Mucosa of stomach (tissue), 1 donor: ENCODE measurements around the gene CCSER1.
"Not testable (repeated sequence)": the region's sequence is repeated elsewhere in the genome, so short reads cannot be mapped to it uniquely, and the experiment has no call there.

Experiments
- H3K27me3 ChIP-seq: one replicate; pipeline ENCODE4 v1.7.0; 2013; ENCODE audit warnings: mild to moderate bottlenecking, low read length; ENCODE audit not compliant: control insufficient read depth, insufficient read depth
- H3K36me3 ChIP-seq: one replicate; pipeline ENCODE4 v1.7.0; 2013; ENCODE audit warnings: low read length; ENCODE audit not compliant: control insufficient read depth, insufficient read depth
- H3K4me1 ChIP-seq: one replicate; pipeline ENCODE4 v1.7.0; 2013; ENCODE audit warnings: mild to moderate bottlenecking, low read length; ENCODE audit not compliant: control insufficient read depth, insufficient read depth
- H3K4me3 ChIP-seq: one replicate; pipeline ENCODE4 v1.7.0; 2013; ENCODE audit warnings: low read length
- H3K9ac ChIP-seq: one replicate; pipeline ENCODE4 v1.7.0; 2013; ENCODE audit warnings: mild to moderate bottlenecking, low read length, moderate library complexity
- H3K9me3 ChIP-seq: one replicate; pipeline ENCODE4 v1.7.0; 2013; ENCODE audit warnings: mild to moderate bottlenecking, low read length, moderate library complexity; ENCODE audit not compliant: control insufficient read depth
- donor health status: Pancreatic carcinoma.

Gene CCSER1

DNA sequence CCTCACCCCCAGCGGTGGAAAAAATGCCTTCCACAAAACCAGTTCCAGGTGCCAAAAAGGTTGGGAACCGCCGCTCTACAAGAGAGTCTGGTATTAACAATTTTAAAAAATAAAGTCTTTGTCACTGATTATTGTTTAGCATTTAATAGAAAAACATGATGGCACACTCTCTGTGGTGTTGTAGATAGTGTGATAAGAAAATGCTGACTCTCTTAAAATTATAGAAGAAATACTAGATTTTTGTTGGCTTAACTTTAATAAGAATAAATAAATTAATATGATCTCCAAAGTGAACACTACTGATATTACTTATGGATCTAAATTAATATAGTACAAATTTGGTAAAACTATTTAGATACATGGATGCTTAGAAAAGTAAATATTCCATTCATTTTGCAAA lies 943.5 kb downstream of the CCSER1 start:
- H3K9ac ChIP-seq: no peak overlapping the region
- no peaks in the 10 kb centered on the region for H3K36me3 ChIP-seq
- no peak overlapping the region for H3K4me3 ChIP-seq
- no peaks in the 10 kb centered on the region for H3K4me1 ChIP-seq
- no peaks in the 10 kb centered on the region for H3K9me3 ChIP-seq
- no peaks in the 10 kb centered on the region for H3K27me3 ChIP-seq

DNA sequence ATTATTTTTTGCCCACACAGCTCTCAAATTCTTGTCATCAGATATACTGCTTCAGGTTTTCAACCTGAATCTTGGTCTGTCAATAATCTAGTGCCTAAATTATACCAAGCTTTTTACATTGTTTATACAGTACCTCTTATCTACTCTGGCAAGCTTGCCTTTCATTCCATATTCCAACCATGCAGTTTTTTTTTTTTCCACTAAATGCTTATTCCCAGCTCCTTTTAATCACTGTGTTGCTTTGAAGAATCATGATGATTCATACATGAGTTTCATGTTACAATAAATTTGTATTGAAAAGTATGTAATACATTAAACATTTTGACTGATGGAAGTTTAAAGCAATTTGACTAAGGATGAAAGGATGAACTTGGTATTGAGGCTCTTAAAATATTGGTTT lies 949.0 kb downstream of the CCSER1 start:
- Histone ChIP-seq H3K9me3 (no peaks in the 10 kb centered on the region), H3K27me3 (no peaks in the 10 kb centered on the region), H3K4me3 (no peak overlapping the region), H3K9ac (no peak overlapping the region), H3K4me1 (no peaks in the 10 kb centered on the region), H3K36me3 (no peaks in the 10 kb centered on the region)

DNA sequence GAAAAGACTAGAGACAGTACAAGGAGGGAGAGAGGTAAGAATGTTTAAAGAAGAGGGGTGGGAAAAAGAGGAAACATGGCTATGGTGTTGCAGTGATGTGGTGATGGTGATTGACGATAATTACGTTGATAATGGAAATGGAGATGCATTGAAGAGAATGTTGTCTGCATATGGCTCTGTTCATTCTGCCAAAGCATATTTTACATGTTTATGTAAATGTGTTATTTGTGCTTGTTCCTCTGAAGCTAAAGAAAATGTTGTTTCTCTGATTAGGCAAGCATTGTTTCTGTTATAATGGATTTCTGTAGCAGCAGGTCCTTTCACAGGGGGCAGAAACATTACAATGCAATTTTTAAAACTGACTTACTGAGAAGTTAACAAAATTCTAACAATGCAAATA lies 958.8 kb downstream of the CCSER1 start:
- Histone ChIP-seq H3K4me3 (no peak overlapping the region), H3K9ac (no peak overlapping the region), H3K36me3 (no peaks in the 10 kb centered on the region), H3K27me3 (no peaks in the 10 kb centered on the region), H3K9me3 (no peaks in the 10 kb centered on the region), H3K4me1 (no peaks in the 10 kb centered on the region)

DNA sequence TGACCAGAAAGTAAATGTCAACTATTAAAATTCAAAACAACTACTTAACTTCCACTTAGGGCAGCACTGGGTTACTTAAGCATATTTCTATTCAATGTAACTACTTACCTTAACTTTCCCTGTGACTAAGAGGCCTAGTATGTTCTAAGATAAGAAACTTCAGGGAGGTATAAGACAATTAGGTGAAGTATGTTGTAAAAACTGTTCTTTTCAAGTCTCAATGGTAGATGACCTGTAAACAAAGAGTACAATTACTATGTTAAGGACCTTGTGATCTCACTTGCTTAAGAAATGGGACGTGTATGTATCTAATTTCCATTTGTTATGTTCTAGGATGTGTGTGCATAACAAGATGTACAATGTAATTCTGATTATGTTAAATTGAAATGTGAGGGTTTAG lies 960.5 kb downstream of the CCSER1 start:
- H3K9me3 ChIP-seq: no peaks in the 10 kb centered on the region
- H3K36me3 ChIP-seq: no peaks in the 10 kb centered on the region
- no peak overlapping the region for H3K9ac ChIP-seq
- no peak overlapping the region for H3K4me3 ChIP-seq
- H3K27me3 ChIP-seq: no peaks in the 10 kb centered on the region
- no peaks in the 10 kb centered on the region for H3K4me1 ChIP-seq

DNA sequence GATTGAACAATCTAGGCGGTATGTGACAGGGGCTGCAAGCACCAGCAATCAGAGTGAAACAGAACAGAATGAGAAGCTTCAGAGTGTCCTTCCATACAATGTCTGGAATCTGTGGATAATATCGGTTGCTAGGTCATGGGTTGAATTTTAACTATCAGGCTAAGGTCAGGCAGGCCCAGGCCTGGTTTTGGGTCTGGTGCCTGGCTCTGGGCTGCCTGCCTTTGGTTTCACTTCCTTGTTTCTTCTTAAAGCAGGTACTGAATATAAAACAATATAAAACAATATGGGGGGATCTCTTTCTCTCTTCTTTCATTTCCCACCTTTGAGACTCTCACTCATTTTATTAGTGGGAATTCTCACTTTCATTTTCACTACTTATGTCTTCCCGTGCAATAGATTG lies 962.0 kb downstream of the CCSER1 start:
- Histone ChIP-seq H3K36me3 (no peaks in the 10 kb centered on the region), H3K27me3 (no peaks in the 10 kb centered on the region), H3K9me3 (no peaks in the 10 kb centered on the region), H3K4me3 (no peak overlapping the region), H3K4me1 (no peaks in the 10 kb centered on the region), H3K9ac (no peak overlapping the region)

DNA sequence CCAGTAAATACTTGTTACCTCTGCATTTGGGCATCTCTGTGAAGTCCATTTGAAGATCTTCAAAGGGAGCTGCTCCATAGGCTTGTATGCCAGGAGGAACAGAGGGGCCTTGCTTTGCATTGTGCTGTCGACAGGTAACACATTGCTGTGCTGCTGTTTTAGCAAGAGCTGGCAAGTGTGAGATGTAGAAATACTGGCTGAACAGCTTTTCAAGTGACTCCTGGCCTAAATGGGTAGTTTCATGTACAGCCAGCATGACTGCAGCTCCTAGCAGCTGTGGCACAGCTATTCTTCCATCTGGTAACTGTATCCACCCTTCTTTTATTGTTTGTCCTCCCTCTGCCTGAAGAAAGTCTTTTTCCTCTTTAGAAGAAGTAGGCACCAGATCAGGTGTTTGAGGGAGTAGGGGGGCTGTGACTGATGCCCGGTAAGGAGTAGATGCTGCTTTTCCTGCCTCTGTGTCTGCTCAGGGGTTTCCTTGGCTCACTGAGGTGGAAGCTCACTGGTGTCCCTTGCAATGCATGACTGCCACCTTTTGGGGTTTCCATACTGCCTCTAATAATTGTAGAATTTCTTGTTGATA lies 965.3 kb downstream of the CCSER1 start:
- H3K4me1 ChIP-seq: no peaks in the 10 kb centered on the region
- no peak overlapping the region for H3K4me3 ChIP-seq
- H3K9me3 ChIP-seq: no peaks in the 10 kb centered on the region
- H3K27me3 ChIP-seq: no peaks in the 10 kb centered on the region
- no peaks in the 10 kb centered on the region for H3K36me3 ChIP-seq
- no peak overlapping the region for H3K9ac ChIP-seq

DNA sequence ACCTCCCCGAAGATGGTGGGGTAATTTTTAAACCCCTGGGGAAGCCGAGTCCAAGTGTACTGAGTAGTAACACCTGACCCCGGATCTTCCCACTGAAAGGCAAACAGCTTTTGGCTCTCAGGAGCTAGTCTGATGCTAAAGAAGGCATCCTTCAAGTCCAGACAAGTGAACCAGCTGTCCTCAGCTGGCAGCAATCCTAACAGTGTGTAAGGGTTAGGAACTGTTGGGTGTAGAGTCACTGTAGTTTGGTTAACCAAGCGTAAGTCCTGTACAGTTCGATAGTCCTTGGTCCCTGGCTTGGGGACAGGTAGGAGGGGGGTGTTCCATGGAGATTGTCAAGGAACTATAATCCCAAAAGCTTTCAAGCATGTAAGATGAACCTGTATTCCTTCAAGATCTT lies 967.0 kb downstream of the CCSER1 start:
- H3K36me3 ChIP-seq, H3K4me3 ChIP-seq, H3K27me3 ChIP-seq, H3K9ac ChIP-seq, H3K4me1 ChIP-seq, H3K9me3 ChIP-seq: not testable (repeated sequence)

DNA sequence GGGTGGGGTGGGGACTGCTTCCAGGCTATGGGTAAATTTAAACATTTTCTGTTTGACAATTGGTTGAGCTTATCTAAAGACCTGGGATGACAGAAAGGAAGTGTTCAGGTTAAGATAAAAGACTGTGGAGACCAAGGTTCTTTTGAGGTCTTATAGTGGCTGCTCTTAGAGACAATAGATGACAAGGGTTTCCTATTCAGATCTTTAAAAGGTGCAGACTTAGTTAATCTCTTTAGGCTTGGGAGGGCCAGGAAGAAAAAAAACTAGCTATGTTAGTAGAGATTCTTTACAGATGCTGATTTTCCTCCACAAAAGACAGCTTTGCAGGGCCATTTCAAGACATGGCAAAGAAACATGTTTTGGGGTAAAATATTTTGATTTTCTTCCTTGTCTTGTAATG lies 972.5 kb downstream of the CCSER1 start:
- no peaks in the 10 kb centered on the region for H3K4me1 ChIP-seq
- no peak overlapping the region for H3K4me3 ChIP-seq
- H3K9ac ChIP-seq: no peak overlapping the region
- H3K9me3 ChIP-seq: no peaks in the 10 kb centered on the region
- H3K27me3 ChIP-seq: no peaks in the 10 kb centered on the region
- no peaks in the 10 kb centered on the region for H3K36me3 ChIP-seq

DNA sequence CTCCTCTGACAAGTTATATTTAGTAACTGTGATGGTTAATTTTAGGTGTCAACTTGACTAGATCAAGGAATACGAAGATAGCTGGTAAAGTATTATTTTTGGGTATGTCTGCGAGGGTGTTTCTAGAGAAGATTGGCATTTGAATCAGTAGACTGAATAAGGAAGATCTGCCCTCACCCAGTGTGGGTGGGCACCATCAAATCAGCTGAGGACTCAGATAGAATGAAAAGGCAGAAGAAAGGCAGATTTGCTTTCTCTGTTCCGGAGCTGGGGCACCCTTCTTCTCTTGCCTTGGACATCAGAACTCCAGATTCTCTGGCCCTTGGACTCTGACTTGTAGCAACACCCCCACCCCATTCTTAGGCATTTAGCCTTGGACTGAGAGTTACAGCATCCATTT lies 981.6 kb downstream of the CCSER1 start:
- Histone ChIP-seq H3K9me3 (no peaks in the 10 kb centered on the region), H3K4me3 (no peak overlapping the region), H3K27me3 (no peaks in the 10 kb centered on the region), H3K4me1 (no peaks in the 10 kb centered on the region), H3K9ac (no peak overlapping the region), H3K36me3 (no peaks in the 10 kb centered on the region)

DNA sequence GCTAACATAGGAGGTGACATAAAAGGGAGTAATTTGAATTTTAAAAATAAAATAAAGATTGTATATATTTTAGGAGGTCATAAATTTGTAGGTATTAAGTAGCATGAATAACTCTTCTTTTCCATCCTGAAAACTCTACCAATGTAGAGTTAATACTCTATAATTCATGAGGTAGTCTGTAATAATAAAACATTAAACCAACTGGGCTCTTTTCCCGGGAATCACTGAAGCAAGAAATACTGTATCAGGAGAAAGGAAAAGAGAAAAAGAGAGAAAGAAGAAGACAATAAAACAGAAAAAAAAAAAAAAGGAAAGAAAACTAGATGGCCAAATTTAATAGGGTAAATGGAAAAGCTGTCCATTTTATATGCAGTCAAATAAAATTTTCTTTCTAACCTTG lies 984.4 kb downstream of the CCSER1 start:
- H3K27me3 ChIP-seq: no peaks in the 10 kb centered on the region
- H3K4me1 ChIP-seq: no peaks in the 10 kb centered on the region
- H3K9me3 ChIP-seq: no peaks in the 10 kb centered on the region
- H3K36me3 ChIP-seq: no peaks in the 10 kb centered on the region
- H3K9ac ChIP-seq: no peak overlapping the region
- no peak overlapping the region for H3K4me3 ChIP-seq

DNA sequence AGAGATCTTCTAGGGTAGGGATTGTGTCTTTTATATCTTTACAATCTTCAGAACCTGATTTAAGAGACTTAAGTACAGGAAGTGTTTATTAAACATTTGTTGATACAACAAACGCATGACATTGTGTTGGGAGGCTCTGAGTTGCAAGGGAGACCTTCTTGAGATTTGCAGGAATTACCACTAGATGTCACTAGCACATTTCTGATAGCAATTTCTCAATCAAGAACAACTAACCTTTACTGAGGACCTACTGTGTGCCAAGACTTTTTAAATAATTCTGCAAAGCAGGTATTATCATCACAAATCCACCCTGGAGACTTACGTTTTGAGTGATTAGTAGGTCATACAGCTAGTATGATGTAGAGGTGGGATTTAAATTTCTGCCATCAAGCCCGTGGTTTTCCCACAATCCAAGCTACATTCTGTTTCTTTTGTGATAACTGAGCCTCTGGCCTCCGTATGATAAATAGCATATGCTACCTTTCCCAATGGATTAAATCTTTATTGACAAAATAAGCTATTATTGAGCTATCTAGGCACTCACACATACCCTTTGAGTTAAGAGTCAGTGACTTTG lies 986.0 kb downstream of the CCSER1 start:
- Histone ChIP-seq H3K9me3 (no peaks in the 10 kb centered on the region), H3K4me1 (no peaks in the 10 kb centered on the region), H3K27me3 (no peaks in the 10 kb centered on the region), H3K36me3 (no peaks in the 10 kb centered on the region), H3K4me3 (no peak overlapping the region), H3K9ac (no peak overlapping the region)

DNA sequence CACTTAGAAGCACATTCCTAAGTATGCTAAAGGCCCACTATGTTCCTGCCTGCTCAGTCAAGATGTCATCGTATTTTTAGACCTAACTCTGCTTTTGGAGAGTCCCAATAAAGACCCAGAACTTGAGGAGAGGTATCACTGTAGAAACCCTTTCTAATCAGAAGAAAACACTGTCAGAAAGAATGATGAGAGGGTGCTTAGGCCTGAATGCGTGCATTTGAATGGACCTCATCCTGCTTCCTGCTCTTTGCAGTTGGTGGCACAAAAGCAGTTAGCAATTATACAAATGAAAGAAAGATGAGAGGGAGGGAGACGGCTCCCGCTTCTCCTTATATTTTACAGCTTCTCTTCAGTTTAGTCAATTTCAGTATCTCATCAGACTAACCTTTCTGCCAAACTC lies 987.2 kb downstream of the CCSER1 start:
- Histone ChIP-seq H3K9ac (no peak overlapping the region), H3K4me1 (no peaks in the 10 kb centered on the region), H3K36me3 (no peaks in the 10 kb centered on the region), H3K4me3 (no peak overlapping the region), H3K9me3 (no peaks in the 10 kb centered on the region), H3K27me3 (no peaks in the 10 kb centered on the region)

DNA sequence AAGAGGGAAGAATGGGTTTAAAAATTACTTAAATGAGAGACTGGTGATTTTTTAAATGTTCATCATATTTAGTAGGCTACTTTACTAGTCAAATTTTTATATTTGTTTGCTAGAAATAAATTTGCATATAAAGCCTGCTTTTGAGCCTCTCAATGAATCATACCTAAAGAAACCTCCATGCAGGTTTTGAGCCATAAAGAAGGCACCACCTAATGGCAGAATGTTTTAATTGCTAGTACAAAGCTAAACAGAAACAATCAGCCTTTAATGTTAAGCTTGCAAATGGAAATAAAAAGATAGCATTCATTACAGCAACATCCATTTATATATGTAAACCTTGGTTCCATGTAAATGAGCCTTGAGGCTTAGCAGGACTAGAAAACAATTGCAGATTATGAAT lies 989.7 kb downstream of the CCSER1 start:
- Histone ChIP-seq H3K4me3 (no peak overlapping the region), H3K9me3 (no peaks in the 10 kb centered on the region), H3K36me3 (no peaks in the 10 kb centered on the region), H3K4me1 (no peaks in the 10 kb centered on the region), H3K9ac (no peak overlapping the region), H3K27me3 (no peaks in the 10 kb centered on the region)
